ENCODE results near the gene BORCS5. TPM values are rescaled to one million over a fixed set of nuclear protein-coding genes. Genes with fewer than 3 reads are reported as not detected.

BORCS5 gene
- total RNA-seq, 1 donor from 2014 or later, result 25.2 TPM

DNA sequence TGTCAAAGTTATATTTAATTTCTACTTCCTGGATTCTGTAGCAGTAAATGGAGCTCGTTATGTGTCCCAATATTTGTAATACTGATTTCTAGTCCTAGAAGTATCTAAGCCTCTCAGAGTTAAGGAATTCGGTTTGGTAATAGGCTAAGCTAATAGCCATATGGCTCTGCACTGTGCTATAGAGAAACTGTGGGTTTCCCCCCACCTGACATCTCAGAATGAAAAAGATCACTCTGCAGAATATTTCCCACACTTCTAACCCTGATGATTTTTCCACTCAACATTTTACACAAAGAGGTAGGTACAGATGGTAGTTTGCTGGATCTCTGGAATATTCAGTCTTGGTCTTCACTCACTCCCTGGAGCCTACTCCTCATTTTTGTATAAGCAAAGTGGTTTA lies 71.2 kb downstream of the BORCS5 start:
- Mint-ChIP-seq H3K4me1 (ENCODE audit: low read depth) (no peaks in the 10 kb centered on the region), H3K4me3 (ENCODE audit: low read depth) (no peak overlapping the region), H3K36me3 (ENCODE audit: insufficient read depth) (peaks cover 20% of the 10 kb centered on the region), H3K9me3 (ENCODE audit: low read depth) (peaks cover 16% of the 10 kb centered on the region), H3K27ac (no peak overlapping the region), H3K27me3 (no peaks in the 10 kb centered on the region)
- TF ChIP-seq, protein P1, sequence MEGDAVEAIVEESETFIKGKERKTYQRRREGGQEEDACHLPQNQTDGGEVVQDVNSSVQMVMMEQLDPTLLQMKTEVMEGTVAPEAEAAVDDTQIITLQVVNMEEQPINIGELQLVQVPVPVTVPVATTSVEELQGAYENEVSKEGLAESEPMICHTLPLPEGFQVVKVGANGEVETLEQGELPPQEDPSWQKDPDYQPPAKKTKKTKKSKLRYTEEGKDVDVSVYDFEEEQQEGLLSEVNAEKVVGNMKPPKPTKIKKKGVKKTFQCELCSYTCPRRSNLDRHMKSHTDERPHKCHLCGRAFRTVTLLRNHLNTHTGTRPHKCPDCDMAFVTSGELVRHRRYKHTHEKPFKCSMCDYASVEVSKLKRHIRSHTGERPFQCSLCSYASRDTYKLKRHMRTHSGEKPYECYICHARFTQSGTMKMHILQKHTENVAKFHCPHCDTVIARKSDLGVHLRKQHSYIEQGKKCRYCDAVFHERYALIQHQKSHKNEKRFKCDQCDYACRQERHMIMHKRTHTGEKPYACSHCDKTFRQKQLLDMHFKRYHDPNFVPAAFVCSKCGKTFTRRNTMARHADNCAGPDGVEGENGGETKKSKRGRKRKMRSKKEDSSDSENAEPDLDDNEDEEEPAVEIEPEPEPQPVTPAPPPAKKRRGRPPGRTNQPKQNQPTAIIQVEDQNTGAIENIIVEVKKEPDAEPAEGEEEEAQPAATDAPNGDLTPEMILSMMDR (IDR thresholded peaks at IDR 0.05; ENCODE audit: unreplicated experiment), result no peak
- DNase-seq (ENCODE audit: low spot score, unreplicated experiment), result no peak

DNA sequence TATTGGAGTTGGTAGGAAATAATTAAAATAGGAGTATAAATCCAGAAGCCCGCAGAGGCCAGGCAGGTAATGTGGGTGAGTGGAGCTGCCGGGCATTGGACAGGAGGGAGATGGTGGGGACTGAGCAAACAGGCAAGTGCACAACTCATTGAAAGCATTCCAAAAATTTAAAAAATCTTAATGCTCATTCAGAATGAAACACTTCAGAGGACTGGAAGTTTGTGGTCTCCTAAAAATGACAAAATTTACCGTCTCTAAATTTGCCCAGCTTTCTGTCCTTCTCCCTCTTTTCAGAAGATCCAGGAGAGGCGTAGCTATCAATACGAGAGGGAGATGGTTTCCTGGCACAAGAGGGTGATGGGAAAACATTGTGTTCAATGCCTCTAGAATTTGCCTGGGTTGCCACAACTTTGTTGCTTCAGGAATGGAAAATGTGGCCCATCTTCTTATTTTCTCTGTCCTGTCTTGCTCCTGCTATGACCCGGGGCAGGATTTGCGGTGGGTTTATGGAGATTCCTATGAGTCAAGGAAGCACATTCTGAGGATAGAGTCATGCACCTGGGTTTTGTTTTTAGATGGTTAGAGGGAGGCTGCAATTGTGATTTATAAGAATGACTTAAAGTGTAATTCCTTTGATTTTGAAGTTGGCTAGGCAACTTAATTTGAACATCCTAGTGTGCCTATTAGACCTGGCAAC lies 72.2 kb downstream of the BORCS5 start:
- H3K4me1 Mint-ChIP-seq (ENCODE audit: low read depth), result peaks cover 2% of the 10 kb centered on the region
- H3K27ac Mint-ChIP-seq, result no peak overlapping the region
- H3K36me3 Mint-ChIP-seq (ENCODE audit: insufficient read depth), result peaks cover 11% of the 10 kb centered on the region
- no peaks in the 10 kb centered on the region for H3K27me3 Mint-ChIP-seq
- TF ChIP-seq, protein P1 (IDR thresholded peaks at IDR 0.05; ENCODE audit: unreplicated experiment), result no peak
- no peak for DNase-seq (ENCODE audit: low spot score, unreplicated experiment)
- H3K4me3 Mint-ChIP-seq (ENCODE audit: low read depth), result no peak overlapping the region
- peaks cover 7% of the 10 kb centered on the region for H3K9me3 Mint-ChIP-seq (ENCODE audit: low read depth)

DNA sequence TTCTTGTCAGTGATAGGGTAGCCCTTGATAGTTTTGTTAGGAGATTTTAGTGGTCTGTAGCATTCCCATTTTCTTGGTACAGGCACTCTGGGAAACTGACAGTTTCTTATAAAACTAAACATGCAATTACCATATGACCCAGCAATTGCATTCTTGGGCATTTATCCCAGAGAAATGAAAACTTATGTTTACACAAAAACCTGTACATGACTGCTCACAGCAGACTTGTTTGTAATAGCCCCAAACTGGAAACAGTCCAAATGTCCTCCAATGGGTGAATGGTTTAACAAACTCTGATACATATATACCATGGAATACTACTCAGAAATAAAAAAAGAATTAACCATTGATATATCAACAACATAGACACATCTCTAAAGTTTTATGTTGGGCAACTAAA lies 75.5 kb downstream of the BORCS5 start:
- TF ChIP-seq, protein P1 (IDR thresholded peaks at IDR 0.05; ENCODE audit: unreplicated experiment), result no peak
- Mint-ChIP-seq H3K4me1 (ENCODE audit: low read depth) (peaks cover 11% of the 10 kb centered on the region), H3K27ac (no peak overlapping the region)

DNA sequence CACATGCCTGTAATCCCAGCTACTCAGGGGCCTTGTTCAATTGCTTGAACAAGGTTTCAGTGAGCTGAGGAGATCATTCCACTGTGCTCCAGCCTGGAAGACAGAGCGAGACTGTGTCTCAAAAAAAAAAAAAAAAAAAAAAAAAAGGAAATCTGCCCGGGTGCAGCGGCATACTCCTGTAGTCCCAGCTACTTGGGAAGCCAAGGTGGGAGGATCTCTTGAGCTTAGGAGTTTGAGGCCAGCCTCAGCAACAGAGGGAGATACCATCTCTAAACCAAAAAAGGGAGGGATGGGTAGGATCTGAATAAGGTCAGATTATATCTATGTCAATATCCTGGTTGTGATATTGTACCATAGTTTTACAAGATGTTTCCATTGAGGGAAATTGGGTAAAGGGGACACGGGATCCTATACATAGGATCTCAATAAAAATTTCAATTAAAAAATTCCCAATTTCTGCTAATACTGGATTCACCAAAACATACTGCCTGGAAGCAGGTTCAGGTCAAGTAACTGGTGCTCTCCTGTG lies 76.4 kb downstream of the BORCS5 start:
- H3K4me1 Mint-ChIP-seq (ENCODE audit: low read depth), result peaks cover 11% of the 10 kb centered on the region
- H3K27me3 Mint-ChIP-seq, result no peaks in the 10 kb centered on the region
- peaks cover 7% of the 10 kb centered on the region for H3K36me3 Mint-ChIP-seq (ENCODE audit: insufficient read depth)
- DNase-seq (ENCODE audit: low spot score, unreplicated experiment), result no peak
- H3K27ac Mint-ChIP-seq, result no peak overlapping the region
- H3K9me3 Mint-ChIP-seq (ENCODE audit: low read depth), result peaks cover 5% of the 10 kb centered on the region
- no peak overlapping the region for H3K4me3 Mint-ChIP-seq (ENCODE audit: low read depth)
- TF ChIP-seq, protein P1 (IDR thresholded peaks at IDR 0.05; ENCODE audit: unreplicated experiment), result no peak

More for the DNA sequence above, 75.5 kb downstream of the BORCS5 start:
- H3K9me3 Mint-ChIP-seq (ENCODE audit: low read depth), result peaks cover 5% of the 10 kb centered on the region
- no peak overlapping the region for H3K4me3 Mint-ChIP-seq (ENCODE audit: low read depth)
- no peaks in the 10 kb centered on the region for H3K27me3 Mint-ChIP-seq
- peaks cover 6% of the 10 kb centered on the region for H3K36me3 Mint-ChIP-seq (ENCODE audit: insufficient read depth)
- DNase-seq (ENCODE audit: low spot score, unreplicated experiment), result no peak

DNA sequence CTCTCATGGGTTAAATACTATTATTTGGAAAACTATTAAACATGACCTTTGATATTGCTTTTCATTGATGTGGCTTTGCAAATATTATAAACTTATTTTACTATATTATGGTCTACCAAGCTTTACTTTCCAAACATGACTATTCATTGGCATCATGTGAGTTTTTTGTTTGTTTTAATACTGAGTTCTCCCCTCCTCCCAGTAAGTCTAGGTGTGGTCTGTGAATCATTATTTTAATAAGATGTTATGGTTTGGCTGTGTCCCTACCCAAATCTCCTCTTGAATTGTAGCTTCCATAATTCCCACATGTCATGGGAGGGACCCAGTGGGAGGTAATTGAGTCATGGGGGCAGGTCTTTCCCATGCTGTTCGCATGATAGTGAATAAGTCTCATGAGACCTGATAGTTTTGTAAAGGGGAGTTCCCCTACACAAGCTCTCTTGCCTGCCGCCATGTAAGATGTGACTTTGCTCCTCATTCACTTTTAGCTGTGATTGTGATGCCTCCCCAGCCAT lies 80.0 kb downstream of the BORCS5 start:
- Mint-ChIP-seq H3K27ac (no peak overlapping the region), H3K4me3 (ENCODE audit: low read depth) (no peak overlapping the region), H3K4me1 (ENCODE audit: low read depth) (peaks cover 11% of the 10 kb centered on the region), H3K9me3 (ENCODE audit: low read depth) (peaks cover 5% of the 10 kb centered on the region), H3K36me3 (ENCODE audit: insufficient read depth) (peaks cover 7% of the 10 kb centered on the region), H3K27me3 (no peaks in the 10 kb centered on the region)
- no peak for DNase-seq (ENCODE audit: low spot score, unreplicated experiment)
- TF ChIP-seq, protein P1 (IDR thresholded peaks at IDR 0.05; ENCODE audit: unreplicated experiment), result no peak

Measured in progenitor cell of endocrine pancreas (in vitro differentiated cells).